Fibroblast of the aortic adventitia (primary cell): ENCODE results near the gene NAPG. TPM values are rescaled to one million over a fixed set of nuclear protein-coding genes. Genes with fewer than 3 reads are reported as not detected.

Source experiments
- DNase-seq: peaks from one replicate; pipeline ENCODE4 v3.0.0-alpha.2; 2010; ENCODE audit warnings: low read depth
- H3K4me3 ChIP-seq: 2 replicates; pipeline ENCODE4 v1.5.1; 2011; ENCODE audit warnings: low read depth, mild to moderate bottlenecking, control low read depth, low read length, moderate library complexity
- total RNA-seq: library from RNA; depleted of rRNA; stranded (reverse); fragments of >200 nt; gene quantifications from 2 replicates; pipeline ENCODE4 v1.2.3, GENCODE V29; 2012; ENCODE audit warnings: low replicate concordance
- TF ChIP-seq, protein P1 (sequence below): IDR thresholded peaks from 2 replicates; pipeline ENCODE4 v1.5.1; 2011; ENCODE audit warnings: mild to moderate bottlenecking, low read length, control low read depth, inconsistent platforms; ENCODE audit not compliant: insufficient read depth

The NAPG gene
- total RNA-seq = 44.6 and 73.6 TPM in 2 replicates

DNA sequence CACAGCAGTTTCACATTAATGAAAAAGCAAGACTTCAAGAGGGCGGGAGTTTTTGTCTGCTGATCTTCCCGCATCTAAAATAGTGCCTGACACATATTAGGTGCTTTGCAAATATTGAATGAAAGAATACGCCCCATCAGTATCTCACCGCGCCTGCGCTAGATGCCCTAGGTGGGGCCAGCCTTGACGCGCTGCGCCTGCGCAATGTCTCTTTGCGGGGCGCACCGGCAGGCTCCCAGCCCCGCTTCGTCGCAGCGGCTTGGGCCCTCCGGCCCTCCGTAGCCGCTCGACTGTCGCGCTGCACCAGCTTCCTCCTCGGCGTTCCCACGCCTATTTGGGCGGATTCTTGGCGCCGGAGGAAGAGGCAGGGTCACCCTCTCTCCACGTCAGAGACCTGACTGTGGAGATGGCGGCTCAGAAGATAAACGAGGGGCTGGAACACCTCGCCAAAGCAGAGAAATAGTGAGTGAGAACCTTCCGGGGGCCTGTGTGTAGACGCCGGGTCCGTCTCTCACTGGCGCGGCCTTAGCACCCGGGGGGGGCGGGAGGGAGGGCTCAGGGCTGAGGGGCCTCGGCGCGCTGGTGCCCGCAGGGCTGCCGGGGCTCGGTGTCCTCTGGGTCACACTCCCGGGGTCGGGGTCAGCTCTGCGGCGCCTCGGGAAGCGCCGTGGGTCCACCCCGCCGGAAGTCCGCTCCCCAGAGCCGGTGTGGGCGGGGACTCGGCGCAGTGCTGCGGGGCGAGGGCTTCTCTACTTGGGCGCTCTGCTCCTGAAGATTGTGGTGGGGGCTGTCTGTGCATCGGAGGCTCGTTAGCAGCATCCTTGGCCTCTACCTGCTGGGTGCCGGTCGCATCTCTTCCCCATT, at the start of gene NAPG:
NAPG (plus strand) TSS at position 331 of the 864 bp plus-strand sequence; CDS start at position 407, 76 bp downstream.
- peak; percentile 91 for DNase-seq
- TF ChIP-seq, protein P1, sequence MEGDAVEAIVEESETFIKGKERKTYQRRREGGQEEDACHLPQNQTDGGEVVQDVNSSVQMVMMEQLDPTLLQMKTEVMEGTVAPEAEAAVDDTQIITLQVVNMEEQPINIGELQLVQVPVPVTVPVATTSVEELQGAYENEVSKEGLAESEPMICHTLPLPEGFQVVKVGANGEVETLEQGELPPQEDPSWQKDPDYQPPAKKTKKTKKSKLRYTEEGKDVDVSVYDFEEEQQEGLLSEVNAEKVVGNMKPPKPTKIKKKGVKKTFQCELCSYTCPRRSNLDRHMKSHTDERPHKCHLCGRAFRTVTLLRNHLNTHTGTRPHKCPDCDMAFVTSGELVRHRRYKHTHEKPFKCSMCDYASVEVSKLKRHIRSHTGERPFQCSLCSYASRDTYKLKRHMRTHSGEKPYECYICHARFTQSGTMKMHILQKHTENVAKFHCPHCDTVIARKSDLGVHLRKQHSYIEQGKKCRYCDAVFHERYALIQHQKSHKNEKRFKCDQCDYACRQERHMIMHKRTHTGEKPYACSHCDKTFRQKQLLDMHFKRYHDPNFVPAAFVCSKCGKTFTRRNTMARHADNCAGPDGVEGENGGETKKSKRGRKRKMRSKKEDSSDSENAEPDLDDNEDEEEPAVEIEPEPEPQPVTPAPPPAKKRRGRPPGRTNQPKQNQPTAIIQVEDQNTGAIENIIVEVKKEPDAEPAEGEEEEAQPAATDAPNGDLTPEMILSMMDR = no peak
- H3K4me3 ChIP-seq = peak within 1 kb of the TSS; percentile 98

DNA sequence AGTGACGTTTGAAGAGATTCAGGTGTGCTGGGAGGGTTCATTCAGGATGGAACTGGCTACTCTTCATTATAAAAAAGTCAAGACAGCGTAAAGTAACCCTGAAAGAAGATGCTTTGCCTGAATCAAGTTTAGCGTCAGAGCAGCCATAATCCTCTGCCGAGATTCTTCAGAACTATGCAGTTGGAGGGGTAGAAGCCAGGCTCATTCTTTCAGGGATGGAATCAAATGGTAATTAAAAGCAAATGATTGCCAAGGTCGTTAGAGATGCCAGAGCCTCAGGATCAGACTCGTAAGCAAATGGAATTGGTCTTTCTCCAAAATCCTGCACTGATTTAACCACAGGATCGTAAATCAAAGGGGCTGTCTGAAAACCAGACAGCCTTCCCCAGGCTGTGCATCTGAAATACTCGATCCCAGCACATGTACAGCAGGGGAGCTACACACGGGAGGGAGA, 49.5 kb upstream of the NAPG start:
- H3K4me3 ChIP-seq = no peak overlapping the region
- TF ChIP-seq, protein P1 = no peak
- DNase-seq = peak; percentile 22

DNA sequence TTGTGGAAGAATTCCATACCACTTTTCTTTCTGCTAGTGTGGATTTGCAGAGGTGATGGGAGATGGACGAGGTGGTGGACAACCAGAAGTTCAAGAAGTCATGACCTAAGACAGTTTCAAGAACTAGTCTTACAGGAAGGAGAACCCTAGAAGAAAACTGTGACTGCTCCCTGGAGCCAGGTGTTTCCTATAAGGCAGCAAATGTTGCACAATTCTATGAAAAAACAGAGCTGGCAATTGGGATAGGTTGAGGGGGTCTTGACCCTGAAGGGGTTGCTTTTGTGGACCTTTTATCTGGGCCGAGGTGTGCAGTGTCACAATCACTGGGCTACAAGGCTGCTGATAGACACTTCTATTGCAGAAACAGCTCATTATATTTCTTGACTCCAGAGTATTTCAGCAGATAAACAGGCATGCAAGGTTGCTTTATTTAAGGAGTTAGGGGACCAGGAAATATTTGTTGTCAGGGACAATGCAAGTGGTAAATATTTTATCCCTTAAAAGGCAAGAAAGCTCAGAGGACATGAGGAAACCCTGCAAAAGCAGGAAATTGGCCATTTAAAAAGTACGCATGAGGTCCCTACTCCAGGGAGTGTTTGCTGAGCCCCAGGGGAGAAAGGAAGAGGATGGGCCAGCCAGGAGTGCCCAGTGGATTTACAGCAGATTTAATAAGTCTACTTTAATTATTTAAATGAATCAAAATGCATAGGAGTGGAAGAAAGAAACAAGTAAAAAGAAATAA, 48.5 kb upstream of the NAPG start:
- TF ChIP-seq, protein P1 = no peak
- no peak for DNase-seq
- no peak overlapping the region for H3K4me3 ChIP-seq

DNA sequence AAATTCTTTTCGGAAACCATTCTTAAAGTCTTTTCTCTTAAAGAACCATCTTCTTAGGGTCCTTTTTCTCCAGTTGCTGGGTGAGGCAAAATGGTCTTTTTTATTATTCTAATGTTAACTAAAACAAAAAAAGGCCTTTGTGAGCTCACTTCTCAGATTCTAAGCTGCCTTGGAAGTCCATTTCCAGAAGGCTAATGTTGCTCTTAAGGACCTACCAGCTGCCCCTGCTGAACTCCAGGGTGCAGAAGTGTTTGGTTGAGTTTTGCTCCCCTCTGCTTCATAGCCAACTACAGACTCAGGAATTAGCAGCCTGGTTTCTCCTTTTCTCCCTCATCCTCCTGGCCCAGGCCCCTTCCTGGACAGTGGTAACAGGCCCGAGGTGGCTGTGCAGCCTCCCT, 48.0 kb upstream of the NAPG start:
- H3K4me3 ChIP-seq = no peak overlapping the region
- TF ChIP-seq, protein P1 = no peak
- no peak for DNase-seq

DNA sequence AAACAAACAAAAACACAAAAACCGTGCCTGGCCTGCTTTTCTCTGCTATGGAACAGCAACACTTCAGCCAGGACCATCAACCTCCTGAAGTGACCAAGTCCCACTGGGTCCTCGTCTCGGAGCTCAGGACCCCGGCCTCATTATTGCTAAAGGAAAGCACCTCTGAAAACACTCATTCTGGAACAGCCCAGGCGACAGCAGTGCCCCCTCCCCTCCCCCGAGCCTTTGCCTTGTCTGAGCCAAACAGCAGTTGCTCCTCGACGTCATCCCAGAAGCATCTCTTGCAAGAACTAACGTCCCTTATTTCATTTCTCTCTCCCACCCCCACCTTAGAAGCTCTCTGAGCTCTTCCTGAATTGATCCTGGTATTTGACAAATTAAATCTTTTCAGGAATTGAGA, 44.0 kb upstream of the NAPG start:
- DNase-seq = no peak
- H3K4me3 ChIP-seq = no peak overlapping the region
- TF ChIP-seq, protein P1 = no peak

DNA sequence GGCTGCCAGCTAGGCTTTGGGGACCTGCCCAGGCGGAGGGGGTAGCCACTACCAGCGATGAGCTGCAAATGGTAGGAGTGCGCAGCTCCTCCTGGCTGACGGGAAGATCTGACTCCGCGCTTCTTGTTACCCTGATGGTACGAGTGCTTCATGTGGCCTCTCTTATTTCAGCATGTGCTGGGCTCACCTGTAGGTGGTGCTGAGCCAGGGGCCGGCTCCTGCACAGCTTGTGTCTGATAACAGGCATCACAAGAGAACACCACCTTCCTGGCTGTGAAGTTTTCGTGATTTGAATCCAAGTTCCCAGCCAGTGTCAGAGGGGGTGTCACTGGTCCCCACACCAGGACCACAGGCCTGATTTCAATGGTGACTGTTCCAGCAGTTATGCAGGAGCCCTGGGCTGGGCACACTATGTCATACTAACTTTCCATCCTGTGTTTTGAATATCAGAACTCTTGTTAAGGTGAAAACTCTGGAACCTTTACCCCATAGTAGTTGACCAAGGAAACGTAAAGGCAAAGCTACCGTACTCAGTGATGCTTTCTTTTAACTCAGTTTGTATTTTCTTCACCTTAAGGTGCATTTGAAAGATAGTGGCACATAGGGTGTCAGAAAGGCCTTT, 43.4 kb upstream of the NAPG start:
- no peak for DNase-seq
- TF ChIP-seq, protein P1 = no peak
- no peak overlapping the region for H3K4me3 ChIP-seq
